ENCODE results near the gene FARS2.

Gene FARS2

GRCh38 chr6:5712349-5713215, 451.3 kb downstream of the FARS2 start:
- DNase-seq, result no peak

- no peak for DNase-seq
Measured at GRCh38 chr6:5713519-5713918, 452.2 kb downstream of the FARS2 start.

GRCh38 chr6:5718231-5718947, 457.1 kb downstream of the FARS2 start:
- no peak for DNase-seq

DNA sequence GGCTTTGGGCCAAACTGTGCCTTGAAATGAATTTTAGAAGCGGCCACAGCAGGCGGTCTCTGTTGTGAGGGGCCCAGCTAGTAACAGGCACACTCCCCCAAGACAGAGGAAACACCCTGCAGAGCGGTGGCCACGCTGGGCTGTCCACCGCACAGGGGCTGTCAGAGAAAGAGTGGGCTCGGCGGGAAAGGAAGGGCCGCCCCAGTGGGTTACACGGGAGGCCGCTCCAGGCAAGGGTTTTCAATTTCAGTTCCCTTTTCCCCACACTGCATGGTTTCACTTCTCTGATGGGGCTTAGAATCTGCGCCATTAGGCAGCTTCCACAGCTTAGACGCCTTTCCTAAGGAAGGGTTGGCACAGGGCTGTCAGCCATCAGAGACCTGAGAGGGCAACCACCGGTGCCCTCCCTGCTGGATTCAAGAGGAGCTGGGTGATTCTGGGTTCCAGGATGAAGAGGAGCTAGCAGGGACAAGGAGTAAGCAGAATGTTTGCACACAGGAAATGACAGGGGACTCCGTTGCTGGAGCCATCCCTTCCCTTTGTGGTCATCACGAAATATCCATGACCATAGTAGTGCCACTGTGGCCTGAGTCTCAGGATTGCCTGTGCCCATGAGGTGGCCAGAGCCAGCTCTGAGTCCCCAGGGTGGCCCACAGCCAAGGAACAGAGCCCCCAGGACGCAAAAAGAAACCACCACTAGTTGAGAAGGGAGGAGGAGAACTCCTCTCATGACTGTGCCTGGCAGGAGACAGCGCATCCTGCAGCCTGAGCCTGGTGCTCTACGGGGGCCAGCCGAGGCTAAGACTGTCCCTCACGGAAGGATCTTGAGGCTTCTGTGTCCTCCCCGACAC, 462.8 kb downstream of the FARS2 start:
- no peak for DNase-seq

GRCh38 chr6:5724911-5725310, 463.6 kb downstream of the FARS2 start:
- no peak for DNase-seq

DNA sequence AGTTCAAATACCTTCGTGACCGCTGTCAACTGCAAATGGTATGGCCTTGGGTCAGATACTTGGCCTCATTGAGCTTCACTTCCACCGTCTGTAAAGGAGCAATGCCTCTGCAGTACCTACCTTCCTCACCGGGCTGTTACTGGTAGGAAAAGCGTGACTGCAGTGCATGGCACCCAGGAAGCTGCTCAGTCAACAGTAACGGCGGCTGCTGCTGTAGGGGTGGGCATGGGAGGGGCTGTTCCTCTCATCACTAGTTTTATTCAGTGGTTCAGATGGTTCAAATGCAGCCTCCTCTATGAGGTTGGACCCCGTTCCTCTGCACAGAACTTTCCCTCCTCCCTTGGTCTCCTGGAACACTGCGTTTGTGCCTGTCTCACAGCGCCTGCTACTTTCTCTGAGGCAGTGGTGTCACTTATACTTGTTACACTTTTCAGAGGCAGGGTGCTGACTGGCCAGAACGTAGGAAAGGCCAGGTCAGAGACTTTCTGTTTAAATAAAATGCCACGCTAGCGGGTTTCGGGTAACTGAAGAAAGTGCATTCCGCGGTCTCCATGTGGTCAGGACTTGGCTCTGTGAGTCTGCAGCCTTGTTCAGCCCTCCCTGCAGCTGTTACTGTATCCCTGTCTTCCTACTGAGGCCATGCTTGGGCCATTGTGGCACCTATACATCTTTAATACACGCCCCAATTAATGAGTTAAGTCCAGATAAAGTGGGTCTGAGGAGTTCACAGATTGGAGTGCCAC, 465.8 kb downstream of the FARS2 start:
- DNase-seq, result no peak

GRCh38 chr6:5728351-5729079, 467.2 kb downstream of the FARS2 start:
- no peak for DNase-seq

DNA sequence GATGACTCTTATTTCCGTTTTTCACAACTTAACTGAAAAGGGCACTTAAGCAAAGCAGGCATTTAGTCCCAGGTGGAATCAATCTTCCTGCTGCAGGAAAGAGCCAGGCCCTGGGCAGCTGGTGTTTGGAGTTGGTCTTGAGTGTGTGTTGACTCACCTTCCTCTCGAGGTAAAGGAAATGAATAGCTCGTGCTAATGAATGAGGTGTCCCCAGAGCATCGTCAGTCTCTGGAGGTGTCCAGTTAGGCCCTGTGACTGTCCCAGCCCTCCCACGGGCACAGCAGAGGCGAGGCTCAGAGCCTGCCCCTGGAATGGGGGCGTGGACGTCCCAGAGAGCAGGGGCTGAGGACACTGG, 467.7 kb downstream of the FARS2 start:
- DNase-seq, result no peak

- no peak for DNase-seq
Measured at GRCh38 chr6:5729813-5730517, 468.7 kb downstream of the FARS2 start.

GRCh38 chr6:5730585-5731263, 469.4 kb downstream of the FARS2 start:
- DNase-seq, result no peak

DNA sequence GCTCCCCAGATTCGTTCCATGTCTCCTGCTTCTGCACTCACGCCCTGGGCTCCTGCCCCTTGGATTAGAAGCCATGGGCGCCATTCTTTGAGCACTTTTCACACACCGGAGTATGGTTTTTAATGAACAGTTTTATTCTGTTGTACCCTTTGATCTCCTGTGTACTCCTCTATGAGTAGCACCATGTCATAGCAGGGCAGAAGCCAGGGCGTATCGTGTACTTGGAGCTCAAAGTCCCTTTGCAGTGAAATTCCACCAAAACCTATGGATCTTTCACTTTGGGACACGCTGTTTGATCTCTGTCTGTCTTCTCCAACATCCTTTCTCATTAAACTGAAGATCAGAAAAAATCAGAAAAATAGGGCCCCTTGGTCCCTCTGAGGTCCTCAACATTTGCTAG, 470.1 kb downstream of the FARS2 start:
- DNase-seq, result no peak

DNA sequence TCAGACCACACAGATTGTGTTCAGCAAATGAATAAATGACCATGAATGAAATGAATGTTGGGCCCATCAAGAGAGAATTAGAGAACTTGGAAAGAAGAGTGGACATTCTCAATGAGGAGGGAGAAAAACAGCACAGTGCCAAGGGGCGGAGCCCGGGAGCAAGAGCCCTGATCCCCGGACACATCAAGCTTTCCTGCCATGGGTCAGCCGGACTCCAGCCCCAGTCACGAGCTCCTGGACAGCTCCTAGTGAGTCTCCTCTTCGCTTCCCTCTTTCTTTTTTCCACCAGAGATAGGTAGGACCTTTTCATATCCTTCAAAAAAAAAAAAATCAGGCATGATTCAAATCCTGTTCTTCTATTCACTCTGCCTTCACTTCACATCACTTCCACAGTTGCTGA, 471.2 kb downstream of the FARS2 start:
- no peak for DNase-seq

DNA sequence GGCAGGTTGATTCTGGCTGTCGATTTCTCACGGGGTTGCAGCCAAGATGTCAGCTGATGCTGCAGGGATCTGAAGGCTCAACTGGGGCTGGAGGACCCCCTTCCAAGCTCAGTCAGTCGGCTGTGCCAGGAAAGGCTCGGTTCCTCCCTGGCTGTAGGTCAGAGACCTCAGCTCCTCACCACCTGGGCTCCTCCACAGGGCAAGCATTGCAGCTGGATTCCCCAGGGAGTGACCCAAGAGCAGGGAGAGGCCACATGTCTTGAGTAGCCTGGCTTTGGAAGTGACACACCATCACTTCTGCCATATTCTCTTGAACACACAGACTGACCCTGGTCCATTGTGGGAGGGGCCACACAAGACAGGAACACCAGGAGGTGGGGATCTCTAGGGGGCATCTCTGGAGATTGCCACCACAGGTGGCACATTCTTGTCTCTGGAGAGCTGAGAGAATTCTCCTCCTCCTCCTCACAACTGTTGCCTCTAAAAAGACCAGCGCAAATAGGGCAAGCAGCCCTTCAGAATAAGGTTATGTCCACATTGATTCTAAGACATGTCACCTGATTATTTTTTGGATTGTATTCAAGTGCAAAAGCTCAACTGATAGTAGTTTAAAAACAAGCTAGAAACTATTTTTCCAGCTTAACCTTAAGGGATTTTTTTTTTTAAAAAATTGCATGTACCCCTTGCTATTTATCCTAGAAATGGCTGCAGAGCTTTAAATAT, 474.9 kb downstream of the FARS2 start:
- DNase-seq, result no peak

- no peak for DNase-seq
Measured at GRCh38 chr6:5737460-5737859, 476.1 kb downstream of the FARS2 start.

DNA sequence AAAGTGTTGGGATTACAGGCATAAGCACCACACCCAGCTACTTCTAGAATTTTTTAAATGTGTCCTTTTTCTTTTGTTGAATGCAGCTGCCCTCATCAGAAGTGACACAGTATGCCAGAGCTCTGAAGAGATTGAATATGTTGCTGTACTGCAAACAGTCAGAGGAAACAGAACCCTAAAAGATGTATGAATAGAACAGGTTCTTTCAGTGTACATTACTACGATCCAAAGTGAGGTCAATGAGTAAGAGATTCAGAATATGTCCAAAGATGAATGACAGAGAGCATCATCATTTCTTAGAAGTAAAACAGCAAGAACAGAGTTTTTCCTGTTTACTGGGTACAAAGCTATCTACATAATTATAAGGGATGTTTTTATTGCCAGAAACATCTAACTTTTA, 476.9 kb downstream of the FARS2 start:
- DNase-seq, result no peak

DNA sequence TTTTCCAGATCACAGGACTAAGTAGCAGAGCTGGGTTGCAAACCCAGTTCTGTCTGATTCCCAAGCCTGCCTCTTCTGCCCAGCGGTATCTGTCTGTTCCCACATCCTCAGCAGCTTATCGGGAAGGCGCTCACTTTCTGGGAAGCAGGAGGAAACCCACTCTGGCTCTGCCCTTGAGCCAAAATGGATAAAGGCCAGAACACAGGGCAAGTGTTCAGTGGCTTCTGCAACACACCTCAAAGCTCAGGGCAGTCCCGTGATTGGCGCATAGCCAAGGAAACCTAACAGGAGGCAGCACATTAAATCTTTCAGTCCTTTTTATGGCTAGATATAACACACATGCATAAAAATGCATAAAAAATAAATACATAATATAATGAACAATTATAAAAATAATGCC, 483.2 kb downstream of the FARS2 start:
- DNase-seq, result no peak

- DNase-seq, result no peak
Measured at GRCh38 chr6:5745081-5745480, 483.8 kb downstream of the FARS2 start.

DNA sequence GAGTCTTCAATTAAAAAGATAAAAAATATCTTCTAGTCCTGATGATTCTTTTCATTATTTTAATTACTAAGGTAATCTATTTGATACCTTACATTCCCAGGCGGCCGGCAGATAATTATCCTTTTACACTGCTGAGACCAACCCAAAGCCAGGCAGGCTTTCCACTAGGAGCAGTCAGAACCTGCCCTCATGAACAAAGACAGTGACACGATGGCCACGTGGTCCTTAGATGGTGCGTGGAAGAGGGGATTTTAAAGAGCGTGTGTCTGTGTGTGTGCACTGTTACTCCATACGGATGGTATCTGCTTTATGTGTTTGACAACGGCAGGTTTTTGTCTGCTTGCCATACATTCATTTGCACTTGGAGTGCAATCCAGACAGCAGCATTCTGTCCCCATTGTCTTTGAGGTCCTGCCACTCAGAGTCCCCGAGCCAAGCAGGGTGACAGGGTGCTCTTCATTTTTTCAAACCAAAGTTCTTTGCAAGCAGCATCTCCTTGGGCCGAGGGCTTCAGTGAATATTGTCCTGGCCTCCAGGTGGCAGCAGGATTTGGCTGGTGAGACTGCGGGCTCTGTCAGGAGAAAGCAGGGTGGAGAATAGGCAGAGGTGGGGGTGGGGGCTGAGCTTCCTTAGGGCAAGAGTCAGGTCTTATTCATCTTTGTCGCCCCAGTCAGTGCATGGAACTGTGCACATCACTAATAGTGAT, 484.9 kb downstream of the FARS2 start:
- no peak for DNase-seq

DNA sequence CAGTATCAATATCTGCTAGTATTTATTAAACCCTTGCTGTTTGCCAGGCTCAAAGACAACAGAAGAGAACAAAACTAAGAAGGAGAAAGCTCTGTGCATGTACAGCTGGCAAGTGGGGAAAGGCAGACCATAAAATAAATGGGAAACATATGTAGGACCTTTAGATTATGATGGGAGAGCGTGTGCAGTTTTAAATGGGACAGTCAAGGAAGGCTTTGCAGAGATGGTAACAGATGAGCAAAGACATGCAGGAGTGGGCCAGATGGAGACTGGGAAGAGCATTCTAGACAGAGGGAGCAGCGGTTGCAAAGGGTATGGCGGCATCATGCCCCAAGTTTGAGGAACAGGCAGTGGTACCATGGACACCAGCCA, 485.4 kb downstream of the FARS2 start:
- no peak for DNase-seq

- DNase-seq, result no peak
Measured at GRCh38 chr6:5747379-5747778, 486.1 kb downstream of the FARS2 start.

Measured in activated effector memory CD4-positive, alpha-beta T cell treated with Interleukin-2 at 50 U/mL for 16 hours (primary cell).